ENCODE results near the gene NR2F2.
A peak's percentile ranks its signal among the peaks of the same experiment; 100 is the strongest.

NR2F2 gene

GRCh38 chr15:96331144-96331944 is 844 bp downstream of the NR2F2 start:
- DNase-seq: peak; percentile 70

GRCh38 chr15:96331945-96332636 is 1.6 kb downstream of the NR2F2 start:
- DNase-seq: peak; percentile 71

- no peak for DNase-seq
Observed at GRCh38 chr15:96332637-96333121, 2.2 kb downstream of the NR2F2 start.

- peak; percentile 67 for DNase-seq
Observed at GRCh38 chr15:96333131-96334016, 2.9 kb downstream of the NR2F2 start.

- DNase-seq: peak; percentile 75
Observed at GRCh38 chr15:96334017-96334704, 3.7 kb downstream of the NR2F2 start.

- DNase-seq: peak; percentile 55
Observed at GRCh38 chr15:96334705-96335410, 4.4 kb downstream of the NR2F2 start.

GRCh38 chr15:96335411-96336024 is 5.0 kb downstream of the NR2F2 start:
- peak; percentile 38 for DNase-seq

GRCh38 chr15:96336108-96336595 is 5.7 kb downstream of the NR2F2 start:
- peak; percentile 44 for DNase-seq

GRCh38 chr15:96336596-96337364 is 6.3 kb downstream of the NR2F2 start:
- DNase-seq: peak; percentile 78

GRCh38 chr15:96337365-96338023 is 7.0 kb downstream of the NR2F2 start:
- no peak for DNase-seq

- no peak for DNase-seq
Observed at GRCh38 chr15:96338074-96338765, 7.7 kb downstream of the NR2F2 start.

GRCh38 chr15:96338766-96339618 is 8.5 kb downstream of the NR2F2 start:
- no peak for DNase-seq

- no peak for DNase-seq
Observed at GRCh38 chr15:96339619-96340347, 9.3 kb downstream of the NR2F2 start.

GRCh38 chr15:96340348-96340597 is 9.8 kb downstream of the NR2F2 start:
- no peak for DNase-seq

GRCh38 chr15:96340598-96341512 is 10.4 kb downstream of the NR2F2 start:
- DNase-seq: peak; percentile 80

Data from right kidney (tissue), 1 donor.